OCI-LY3 (cell line): ENCODE measurements around the gene RGS9.

Source experiments
- H2AFZ ChIP-seq: fragments of 200-600, 300-600 bp; shearing (Covaris generic); 2 replicates; pipeline ENCODE4 v1.6.0; 2014; ENCODE audit warnings: antibody characterized with exemption, low read depth, low read length
- H3K27ac ChIP-seq: fragments of 200-600, 300-600 bp; sonication (generic); 2 replicates; pipeline ENCODE4 v1.5.1; 2014; ENCODE audit warnings: mild to moderate bottlenecking, low read length, moderate library complexity, mixed read lengths
- H3K27me3 ChIP-seq: fragments of 200-600, 300-600 bp; sonication (generic); 2 replicates; pipeline ENCODE4 v1.6.1; 2014; ENCODE audit warnings: low read depth, low read length, mixed read lengths
- H3K36me3 ChIP-seq: fragments of 200-600, 300-600 bp; sonication (generic); replicated peaks from 2 replicates; pipeline ENCODE3; 2014; ENCODE audit warnings: low read depth, low read length, mixed read lengths
- H3K4me1 ChIP-seq: fragments of 300-600, 200-600 bp; sonication (generic); 2 replicates; pipeline ENCODE4 v1.6.1; 2014; ENCODE audit warnings: low read length, mixed read lengths
- H3K4me2 ChIP-seq: fragments of 200-600, 300-600 bp; sonication (generic); 2 replicates; pipeline ENCODE4 v1.6.1; 2014; ENCODE audit warnings: low read length, mixed read lengths
- H3K4me3 ChIP-seq: fragments of 300-600, 200-600 bp; sonication (generic); 2 replicates; pipeline ENCODE4 v1.5.1; 2014; ENCODE audit warnings: antibody characterized with exemption, mild to moderate bottlenecking, low read length, moderate library complexity
- H3K79me2 ChIP-seq: fragments of 300-600, 200-600 bp; shearing (Covaris generic); 2 replicates; pipeline ENCODE4 v1.6.1; 2014; ENCODE audit warnings: mild to moderate bottlenecking, low read length, mixed read lengths
- H3K9ac ChIP-seq: fragments of 300-600, 200-600 bp; shearing (Covaris generic); 2 replicates; pipeline ENCODE4 v1.6.0; 2014; ENCODE audit warnings: mild to moderate bottlenecking, low read length, moderate library complexity
- H3K9me3 ChIP-seq: fragments of 200-600, 300-600 bp; shearing (Covaris generic); 2 replicates; pipeline ENCODE4 v1.6.1; 2014; ENCODE audit warnings: low read length, mixed read lengths; ENCODE audit not compliant: insufficient read depth
- H4K20me1 ChIP-seq: fragments of 200-600, 300-600 bp; sonication (generic); 2 replicates; pipeline ENCODE4 v1.6.1; 2016; ENCODE audit warnings: low read length, mixed read lengths; ENCODE audit not compliant: insufficient read depth
- CTCF ChIP-seq: fragments of 200-600, 300-600 bp; sonication (generic); IDR thresholded peaks from 2 replicates; pipeline ENCODE4 v1.5.1; 2014; ENCODE audit warnings: antibody characterized with exemption, low read length, low read depth
- EZH2phosphoT487 ChIP-seq: fragments of 200-600 bp; shearing (Covaris generic); IDR thresholded peaks from 2 replicates; pipeline ENCODE4 v1.6.1; 2018; ENCODE audit warnings: antibody characterized with exemption, mixed run types, low read depth

Gene RGS9

DNA sequence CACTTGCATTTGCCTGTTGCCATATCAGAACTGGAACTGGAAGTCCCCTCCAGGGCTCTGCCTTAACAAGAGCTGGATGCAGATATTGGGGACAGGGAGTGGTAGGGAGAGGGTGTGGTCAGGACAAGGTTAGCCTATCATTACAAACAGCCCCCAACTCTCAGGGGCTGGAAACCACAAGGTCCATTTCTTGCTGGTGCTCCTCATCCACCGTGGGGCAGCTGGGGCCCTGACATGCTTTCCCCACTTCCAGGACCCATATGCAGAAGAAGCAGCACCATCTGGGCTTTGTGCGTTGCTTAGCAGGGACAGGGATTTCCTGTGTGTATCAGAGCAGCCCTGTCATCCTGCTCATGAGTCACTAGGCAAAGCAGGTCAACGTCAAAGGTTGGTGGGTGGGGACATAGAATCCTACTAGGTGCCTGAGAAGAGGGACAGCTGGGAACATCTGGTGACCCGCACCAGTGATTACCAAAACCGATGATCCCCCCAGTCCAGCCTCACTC lies 26.9 kb downstream of the RGS9 start:
- Histone ChIP-seq H3K79me2 (no peaks in the 10 kb centered on the region), H3K9ac (no peak overlapping the region), H3K4me3 (no peak overlapping the region), H3K9me3 (no peaks in the 10 kb centered on the region), H2AFZ (no peak overlapping the region), H3K36me3 (no peaks in the 10 kb centered on the region), H4K20me1 (no peaks in the 10 kb centered on the region), H3K27ac (no peak overlapping the region), H3K4me1 (peaks cover 11% of the 10 kb centered on the region), H3K27me3 (no peaks in the 10 kb centered on the region), H3K4me2 (peak overlapping the region; percentile 15)
- TF ChIP-seq EZH2phosphoT487 (no peak), CTCF (no peak)

- Histone ChIP-seq H2AFZ (no peak overlapping the region), H3K9ac (no peak overlapping the region), H3K9me3 (no peaks in the 10 kb centered on the region), H3K79me2 (no peaks in the 10 kb centered on the region), H3K4me1 (peaks cover 11% of the 10 kb centered on the region), H4K20me1 (no peaks in the 10 kb centered on the region), H3K4me3 (no peak overlapping the region), H3K27me3 (no peaks in the 10 kb centered on the region), H3K4me2 (no peak overlapping the region), H3K36me3 (no peaks in the 10 kb centered on the region), H3K27ac (no peak overlapping the region)
- TF ChIP-seq EZH2phosphoT487 (no peak), CTCF (no peak)
Observed at GRCh38 chr17:65166787-65167186, 29.6 kb downstream of the RGS9 start.

DNA sequence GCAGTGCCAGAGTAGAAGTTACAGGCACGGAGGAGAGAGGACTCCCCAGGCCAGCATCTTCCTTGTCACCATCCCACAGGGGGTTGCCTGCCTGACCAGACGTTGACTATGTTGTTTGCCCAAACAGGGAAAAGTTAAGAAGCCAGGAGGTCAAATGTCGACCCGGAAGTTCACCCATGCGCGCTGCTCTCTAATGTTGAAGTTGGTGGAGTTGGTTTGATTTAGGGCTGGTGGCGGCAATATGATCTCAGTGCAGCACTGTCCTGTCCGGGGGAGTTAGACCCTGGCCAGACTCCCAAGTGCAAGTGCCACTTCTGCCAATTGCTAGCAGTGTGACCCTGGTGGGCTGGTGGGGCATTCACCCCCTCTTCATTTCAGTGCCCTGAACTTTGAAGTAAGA lies 30.4 kb downstream of the RGS9 start:
- Histone ChIP-seq H4K20me1 (no peaks in the 10 kb centered on the region), H3K4me3 (no peak overlapping the region), H3K79me2 (no peaks in the 10 kb centered on the region), H3K27ac (no peak overlapping the region), H3K9me3 (no peaks in the 10 kb centered on the region), H3K4me2 (no peak overlapping the region), H3K4me1 (peaks cover 11% of the 10 kb centered on the region), H3K9ac (no peak overlapping the region), H2AFZ (no peak overlapping the region), H3K27me3 (no peaks in the 10 kb centered on the region), H3K36me3 (no peaks in the 10 kb centered on the region)
- TF ChIP-seq CTCF, result no peak
- no peak for TF ChIP-seq EZH2phosphoT487

DNA sequence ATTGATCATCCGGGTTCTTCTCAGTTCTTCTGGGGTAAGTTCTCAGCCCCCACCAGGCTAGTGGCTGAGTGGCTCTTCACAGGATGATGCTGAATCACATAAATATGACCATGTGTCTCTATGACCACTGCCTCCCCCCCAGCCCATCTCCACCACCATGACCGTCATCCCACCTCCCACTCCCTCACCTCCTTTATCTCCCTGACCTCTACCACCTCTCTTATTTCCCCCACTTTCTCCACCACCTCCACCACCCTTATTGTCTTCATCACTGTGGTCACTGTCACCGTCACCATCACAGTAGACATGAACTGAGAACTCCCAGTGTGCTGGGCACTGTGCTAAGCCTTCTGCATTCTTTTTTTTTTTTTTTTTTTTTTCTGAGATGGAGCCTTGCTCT lies 32.5 kb downstream of the RGS9 start:
- peaks cover 13% of the 10 kb centered on the region for H3K4me1 ChIP-seq
- no peaks in the 10 kb centered on the region for H3K79me2 ChIP-seq
- no peaks in the 10 kb centered on the region for H3K27me3 ChIP-seq
- no peak overlapping the region for H2AFZ ChIP-seq
- H4K20me1 ChIP-seq, result no peaks in the 10 kb centered on the region
- H3K4me3 ChIP-seq, result no peak overlapping the region
- H3K27ac ChIP-seq, result no peak overlapping the region
- H3K36me3 ChIP-seq, result no peaks in the 10 kb centered on the region
- H3K9me3 ChIP-seq, result no peaks in the 10 kb centered on the region
- no peak overlapping the region for H3K9ac ChIP-seq
- TF ChIP-seq CTCF (no peak), EZH2phosphoT487 (no peak)
- H3K4me2 ChIP-seq, result no peak overlapping the region
